Stimulated activated CD8-positive, alpha-beta memory T cell treated with anti-CD3 and anti-CD28 coated beads, Interleukin-4, amount 100 ng/mL, for 24 hours (primary cell): ENCODE measurements around the gene PHGDH.

Source experiments
- DNase-seq: peaks from one replicate; pipeline ENCODE4 v3.0.0-alpha.2; 2020; ENCODE audit warnings: low read depth

Gene PHGDH

DNA sequence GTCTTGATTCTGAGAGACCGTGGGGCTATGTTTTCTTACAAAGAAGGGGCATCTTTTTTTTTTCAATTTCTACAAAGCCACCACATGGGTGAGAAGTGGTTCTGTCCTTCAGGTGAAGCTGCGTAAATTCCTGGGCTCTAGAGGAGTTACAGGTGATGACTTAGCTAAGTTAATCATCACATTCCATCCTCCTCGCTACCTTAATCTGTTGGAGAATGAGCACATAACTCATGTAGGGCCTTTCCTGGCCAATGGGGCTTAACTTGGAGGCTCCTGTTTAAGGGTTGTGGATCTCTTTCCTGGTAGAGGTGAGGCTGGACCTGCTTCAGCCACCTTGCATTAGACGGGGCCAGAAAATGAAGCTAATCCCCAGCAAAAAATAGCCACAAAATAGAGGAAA is 79.6 kb downstream of the PHGDH start:
- DNase-seq: no peak
